CD4-positive, alpha-beta T cell treated with Interleukin-17A for 4 hours (primary cell): ENCODE measurements around the gene GNL3L.
"Not testable (repeated sequence)": the region's sequence is repeated elsewhere in the genome, so short reads cannot be mapped to it uniquely, and the experiment has no call there.

Experiments
- DNase-seq: peaks from one replicate; pipeline ENCODE4 v3.0.0-alpha.2; 2020; ENCODE audit warnings: mixed read lengths

The GNL3L gene

DNA sequence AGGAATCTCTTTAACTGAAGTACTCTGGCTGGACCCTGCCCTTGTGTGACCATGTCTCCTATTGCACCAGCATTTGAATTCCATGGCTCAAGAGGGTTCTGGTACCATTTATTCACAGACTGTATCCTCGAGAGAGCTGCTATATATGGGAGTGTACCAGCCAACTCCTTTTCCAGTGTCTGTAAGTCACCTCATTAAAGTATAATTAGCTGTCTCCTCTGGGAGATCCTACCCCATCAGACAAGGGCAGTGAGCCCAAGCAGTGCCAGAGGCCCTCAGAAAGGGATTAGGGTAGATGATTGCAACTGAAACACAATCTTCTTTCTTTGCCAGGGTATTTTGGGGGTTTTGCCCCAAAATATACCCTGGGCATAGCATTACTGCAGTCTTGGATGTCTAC is 31.6 kb downstream of the GNL3L start:
- no peak for DNase-seq

DNA sequence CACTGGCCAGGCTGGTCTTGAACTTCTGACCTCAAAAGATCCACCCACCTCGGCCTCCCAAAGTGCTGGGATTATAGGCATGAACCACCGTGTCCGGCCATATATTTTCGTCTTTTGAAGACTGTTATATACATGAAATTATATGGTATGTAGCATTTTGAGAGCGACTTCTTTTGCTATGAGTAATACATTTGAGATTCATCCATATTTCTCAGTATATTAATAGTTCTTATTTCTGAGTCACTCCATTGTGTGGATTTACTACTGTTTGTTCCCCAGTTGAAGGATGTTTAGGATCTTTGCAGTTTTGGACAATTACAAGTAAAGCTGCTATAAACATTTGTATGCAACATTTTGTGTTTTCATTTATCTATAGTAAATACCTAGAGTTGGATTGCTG is 34.9 kb downstream of the GNL3L start:
- no peak for DNase-seq

DNA sequence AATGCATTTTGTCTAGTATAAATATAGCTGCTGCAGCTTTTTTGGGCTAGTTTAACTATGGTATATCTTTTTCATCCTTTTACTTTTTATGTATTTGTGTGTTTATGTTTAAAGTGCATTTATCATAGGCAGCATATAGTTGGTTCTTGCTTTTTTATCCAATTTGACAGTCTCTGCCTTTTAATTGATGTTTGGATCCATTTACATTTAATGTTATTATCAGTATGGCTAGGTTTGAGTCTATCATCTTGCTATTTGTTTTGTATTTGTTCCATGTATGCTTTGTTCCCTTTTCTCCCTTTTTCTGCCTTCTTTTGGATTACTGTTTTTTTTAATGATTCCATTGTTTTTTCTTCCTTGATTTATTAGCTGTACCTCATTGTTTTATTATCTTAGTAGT is 40.3 kb downstream of the GNL3L start:
- no peak for DNase-seq

DNA sequence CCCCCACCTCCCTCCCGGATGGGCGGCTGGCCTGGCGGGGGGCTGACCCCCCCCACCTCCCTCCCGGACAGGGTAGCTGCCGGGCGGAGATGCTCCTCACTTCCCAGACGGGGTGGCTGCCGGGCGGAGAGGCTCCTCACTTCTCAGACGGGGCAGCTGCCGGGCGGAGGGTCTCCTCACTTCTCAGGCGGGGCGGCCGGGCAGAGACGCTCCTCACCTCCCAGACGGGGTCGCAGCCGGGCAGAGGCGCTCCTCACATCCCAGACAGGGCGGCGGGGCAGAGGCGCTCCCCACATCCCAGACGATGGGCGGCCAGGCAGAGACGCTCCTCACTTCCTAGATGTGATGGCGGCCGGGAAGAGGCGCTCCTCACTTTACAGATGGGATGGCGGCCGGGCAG is 42.6 kb downstream of the GNL3L start:
- not testable (repeated sequence) for DNase-seq

DNA sequence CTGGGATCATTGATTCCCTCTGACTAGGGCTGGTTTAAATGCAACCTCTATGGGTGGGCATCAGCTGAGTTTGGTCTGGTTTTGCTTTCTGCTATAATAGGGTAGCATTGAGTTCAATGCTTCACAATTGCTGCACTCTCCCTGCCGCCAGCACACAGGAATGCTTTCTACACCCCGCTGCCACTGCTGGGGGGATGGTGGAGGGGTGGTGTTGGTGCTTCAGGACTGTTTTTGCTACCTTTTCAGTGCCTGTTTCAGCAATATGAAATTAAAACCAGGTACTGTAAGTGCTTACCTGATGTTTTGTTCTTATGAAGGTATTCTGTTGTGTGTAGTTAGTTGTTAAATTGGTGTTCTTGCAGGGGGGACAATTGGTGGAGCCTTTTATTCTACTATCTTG is 67.7 kb downstream of the GNL3L start:
- DNase-seq: no peak

DNA sequence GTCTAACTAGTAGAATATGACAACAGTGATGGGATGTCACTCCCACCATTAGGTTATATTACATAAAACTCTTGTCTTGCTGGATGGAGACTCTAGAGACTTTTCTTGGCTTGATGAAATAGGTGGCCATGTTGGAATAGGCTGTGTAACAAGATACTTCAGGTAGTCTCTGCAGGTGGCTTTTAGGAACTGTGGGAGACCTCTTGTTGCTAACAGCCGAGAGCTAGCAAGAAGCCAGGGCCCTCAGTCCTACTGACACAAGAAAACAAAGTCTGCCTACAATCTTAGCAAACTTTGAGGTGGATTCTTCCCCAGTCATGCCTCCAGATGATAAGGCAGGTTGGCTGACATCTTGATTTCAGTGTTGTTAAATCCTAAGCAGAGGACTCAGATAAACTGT is 72.5 kb downstream of the GNL3L start:
- DNase-seq: no peak
